ENCODE measurements around the gene TBC1D22B.
"Not testable (repeated sequence)": the region's sequence is repeated elsewhere in the genome, so short reads cannot be mapped to it uniquely, and the experiment has no call there.

The TBC1D22B gene

DNA sequence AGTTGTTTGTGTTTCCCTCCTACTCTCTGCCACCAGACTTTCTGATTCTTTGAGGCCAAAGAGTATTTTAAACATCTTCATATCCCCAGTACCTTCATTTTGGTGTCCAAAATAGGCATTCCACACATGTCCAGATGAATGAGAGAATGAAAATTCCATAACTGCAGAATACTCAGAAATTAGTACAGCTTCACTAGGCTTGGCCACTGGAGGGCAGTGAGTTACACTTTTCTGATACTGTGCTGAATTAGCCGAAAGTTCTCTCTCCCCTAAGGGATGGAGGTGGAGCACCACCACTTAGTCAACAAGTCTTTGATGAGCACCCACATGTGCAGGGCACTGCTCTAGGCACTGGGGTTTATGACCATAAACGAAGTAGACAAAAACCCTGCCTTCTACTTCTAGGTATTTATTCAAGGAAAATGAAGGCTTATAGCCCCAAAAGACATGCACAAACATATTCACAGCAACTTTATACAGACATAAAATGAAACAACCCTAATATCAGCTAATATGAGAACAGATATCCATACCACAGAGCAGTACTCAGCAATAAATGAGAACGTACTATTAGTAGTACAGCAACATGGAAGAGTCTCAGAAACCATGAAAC is 46.4 kb downstream of the TBC1D22B start:
- peak; percentile 54 for DNase-seq

DNA sequence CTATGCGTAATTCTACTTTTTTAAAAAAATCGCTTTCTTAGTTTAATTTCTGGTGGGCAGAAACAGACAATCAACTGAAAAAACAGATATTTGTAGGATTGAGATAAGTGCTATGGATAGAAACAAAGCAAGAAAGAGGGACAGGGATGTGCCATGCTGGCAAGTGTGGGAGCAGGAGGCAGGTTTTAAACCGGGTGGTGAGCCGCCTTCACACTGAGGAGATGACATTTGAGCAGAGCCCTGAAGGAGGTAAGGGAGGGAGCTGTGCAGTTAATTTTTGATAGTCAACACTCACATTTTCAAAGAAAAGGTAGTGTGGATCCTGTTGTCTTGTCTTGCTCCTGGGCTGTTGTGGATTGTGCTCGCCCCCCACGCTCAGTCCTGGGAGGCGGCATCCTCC is 47.2 kb downstream of the TBC1D22B start:
- DNase-seq, result no peak

DNA sequence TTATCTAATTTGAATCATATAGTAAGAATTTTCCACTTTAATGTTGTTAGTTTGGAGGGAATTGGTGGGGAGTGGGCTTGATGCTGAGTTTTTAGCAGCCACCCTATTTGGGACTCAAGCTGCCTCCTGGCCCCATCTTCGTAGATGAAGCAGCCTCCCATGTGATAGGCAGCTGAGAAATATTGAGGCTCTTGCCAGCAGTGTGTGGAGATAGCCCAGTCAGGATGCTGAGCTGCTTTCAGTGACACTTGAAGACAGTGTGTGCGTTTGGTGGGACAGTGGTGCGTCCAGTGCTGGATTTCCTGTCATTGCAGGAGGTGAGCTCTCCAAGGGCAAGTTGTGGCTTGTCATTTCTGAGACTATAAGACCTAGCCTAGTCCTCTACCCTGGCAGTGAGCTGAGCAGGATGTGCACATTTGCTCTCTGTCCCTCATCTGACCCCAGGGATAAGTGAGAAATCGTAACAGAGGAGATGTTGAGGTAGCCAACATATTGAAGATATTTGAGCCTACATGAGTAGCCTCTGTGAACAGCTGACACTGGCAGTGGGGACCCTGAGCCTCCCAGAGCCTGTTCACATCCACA is 48.4 kb downstream of the TBC1D22B start:
- DNase-seq, result no peak

DNA sequence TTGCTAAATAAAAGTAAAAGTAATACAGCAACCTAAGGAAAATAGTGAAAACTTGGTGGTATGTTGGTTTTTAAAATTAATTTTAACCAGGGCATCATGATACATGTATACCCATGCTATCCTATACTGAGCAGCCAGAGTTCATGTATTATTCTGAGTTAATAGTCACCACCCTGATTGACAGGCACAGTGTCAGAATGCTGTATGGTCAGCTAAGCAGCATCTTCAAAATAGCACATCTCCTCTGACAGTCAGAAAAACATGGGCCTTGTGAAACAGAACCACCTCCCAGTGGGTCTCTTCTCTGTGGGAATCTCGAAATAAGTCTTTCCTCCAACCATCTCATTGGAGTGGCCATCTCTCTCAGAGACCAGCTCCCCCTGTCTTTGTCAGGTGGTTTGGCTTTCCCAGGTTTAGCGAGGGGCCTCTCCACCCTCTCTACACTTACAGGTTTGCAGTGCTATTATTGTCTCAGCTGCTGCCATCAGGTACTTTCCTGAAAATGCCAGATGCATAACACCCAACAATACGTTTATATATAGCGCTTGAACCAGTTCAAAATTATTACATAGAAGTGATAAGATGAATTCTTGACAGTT is 49.2 kb downstream of the TBC1D22B start:
- no peak for DNase-seq

DNA sequence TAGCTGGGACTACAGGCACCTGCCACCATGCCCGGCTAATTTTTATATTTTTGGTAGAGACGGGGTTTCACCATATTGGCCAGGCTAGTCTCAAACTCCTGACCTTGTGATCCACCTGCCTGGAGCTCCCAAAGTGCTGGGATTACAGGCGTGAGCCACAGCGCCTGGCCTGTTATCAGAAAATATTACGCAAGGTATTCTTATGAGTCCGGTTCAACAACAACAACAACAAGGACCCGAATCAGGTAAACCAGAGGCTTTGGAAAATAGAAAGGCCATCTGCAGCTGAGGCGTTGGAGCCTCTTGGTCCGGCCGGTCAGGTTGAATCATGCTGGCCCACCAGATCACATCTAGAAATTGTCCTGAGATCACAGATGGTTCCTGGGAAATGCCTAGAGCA is 49.9 kb downstream of the TBC1D22B start:
- DNase-seq, result not testable (repeated sequence)

DNA sequence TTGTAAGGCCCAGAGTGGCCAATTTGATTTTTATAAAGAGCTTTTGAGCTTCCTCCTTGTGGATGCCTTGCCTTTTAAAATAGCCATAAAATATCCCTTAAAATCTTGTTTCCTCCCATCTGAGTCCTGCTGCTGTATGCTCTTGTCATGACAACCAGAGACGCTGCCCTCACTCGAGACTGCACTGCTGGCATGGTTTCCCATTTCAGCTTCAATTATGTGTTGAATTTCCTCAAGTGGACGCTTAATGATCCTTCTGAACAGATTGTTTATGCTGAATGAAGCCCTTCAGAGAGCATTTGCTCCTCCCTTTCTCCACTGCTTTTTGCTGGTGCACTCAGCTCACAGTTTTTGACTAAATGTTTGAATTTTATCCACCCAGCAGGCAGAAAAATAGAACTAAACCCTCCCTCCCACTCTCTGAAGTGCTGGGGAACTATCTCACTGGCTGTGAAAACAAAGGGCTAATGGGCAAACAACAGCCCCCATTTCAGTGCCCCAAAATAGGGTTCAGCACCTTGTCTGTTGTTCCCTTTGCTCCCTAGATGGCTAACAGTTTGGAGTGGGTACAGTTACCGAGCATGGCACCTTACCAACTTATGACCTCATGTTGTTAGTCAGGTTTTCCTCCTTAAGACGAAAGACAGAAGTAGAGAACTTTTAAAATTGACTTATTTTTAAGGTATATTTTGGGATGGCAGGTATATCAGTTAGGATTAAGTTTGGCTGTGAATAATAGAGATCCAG is 50.7 kb downstream of the TBC1D22B start:
- no peak for DNase-seq

DNA sequence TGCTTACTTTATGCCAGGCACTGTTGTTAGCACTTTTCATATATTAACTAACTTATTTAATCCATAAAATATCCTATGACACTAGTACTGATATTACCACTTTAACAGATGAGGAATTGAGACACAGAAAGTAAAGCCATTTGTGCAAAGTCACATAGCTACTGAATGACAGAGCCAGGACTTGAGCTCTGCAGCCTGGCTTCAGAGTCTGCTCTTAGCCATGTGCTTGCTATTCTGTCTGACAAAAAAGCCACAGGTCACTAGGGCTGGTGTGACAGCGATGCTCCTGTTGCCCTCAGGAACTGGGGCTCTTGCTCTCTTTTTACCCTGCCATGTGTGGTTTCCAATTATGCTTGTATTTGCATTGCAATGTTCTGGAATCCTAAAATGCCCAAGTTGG is 51.5 kb downstream of the TBC1D22B start:
- no peak for DNase-seq

DNA sequence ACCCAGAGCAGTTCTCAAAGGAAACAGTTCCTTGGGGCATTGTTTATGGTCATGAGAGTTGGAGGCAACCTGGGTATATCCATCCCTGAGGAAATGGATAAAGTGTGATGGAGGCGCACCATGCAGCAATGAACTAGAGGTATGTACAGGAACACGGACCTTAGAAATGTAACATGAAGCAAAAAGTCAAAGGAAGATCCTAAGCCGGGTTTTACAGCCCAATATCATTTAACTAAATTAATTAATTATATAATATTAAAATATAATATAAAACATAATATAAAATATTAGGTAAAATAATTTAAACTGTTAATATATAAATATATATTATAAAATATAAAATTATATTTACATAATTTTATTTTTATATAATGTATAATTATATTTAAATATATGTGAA is 52.1 kb downstream of the TBC1D22B start:
- no peak for DNase-seq

DNA sequence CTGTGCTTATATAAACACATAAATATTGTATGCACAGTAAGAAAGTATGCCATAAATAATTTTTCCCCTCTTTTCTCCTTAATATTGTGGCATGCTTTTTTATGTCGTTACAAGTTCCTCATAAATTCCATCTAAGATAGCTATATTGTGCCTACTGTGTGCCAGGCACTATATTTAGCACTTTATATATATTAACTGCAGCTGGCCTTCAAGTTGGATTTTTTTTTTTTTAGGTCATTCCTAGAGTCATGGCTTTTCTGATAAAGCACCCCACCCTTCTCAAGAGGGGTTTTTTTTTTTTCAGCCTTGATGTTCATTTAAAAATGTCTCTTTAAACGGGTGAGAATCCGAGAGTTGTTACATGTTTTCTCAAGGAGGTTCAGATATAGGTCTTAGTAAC is 53.4 kb downstream of the TBC1D22B start:
- DNase-seq, result no peak

DNA sequence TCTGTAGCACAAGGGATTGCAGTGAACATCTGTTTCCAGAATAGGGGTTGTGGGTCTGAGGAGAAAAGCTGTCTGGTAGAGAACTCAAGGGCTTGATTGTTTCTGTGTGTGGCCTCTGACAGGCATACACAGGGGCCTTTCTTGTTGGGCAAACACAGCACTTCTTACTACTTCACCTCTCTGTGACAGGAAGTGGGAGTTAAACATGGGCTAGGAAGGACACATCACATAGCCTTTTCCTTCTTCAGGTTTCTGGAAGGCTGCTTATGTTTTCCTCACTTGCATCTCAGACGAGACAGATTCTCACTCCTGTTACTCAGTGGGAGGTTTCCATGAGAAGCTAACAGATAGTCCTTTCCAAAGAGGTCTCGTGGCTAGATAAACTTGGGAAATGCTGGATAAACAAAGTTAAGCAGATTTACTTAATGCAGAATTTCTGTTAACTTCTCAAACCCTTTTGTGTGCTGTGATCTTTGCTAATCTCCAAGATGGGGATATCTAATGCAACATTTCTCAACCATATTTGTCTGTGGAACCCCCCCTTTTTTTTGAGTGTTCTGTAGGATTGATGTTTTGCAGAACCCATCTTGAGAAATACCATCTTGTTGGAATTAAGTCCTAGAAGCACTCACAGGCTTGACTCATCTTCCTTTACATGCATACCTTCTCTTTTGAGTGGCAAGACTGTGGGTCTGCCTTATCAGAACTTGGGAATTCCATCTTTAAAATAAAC is 54.3 kb downstream of the TBC1D22B start:
- peak; percentile 58 for DNase-seq

DNA sequence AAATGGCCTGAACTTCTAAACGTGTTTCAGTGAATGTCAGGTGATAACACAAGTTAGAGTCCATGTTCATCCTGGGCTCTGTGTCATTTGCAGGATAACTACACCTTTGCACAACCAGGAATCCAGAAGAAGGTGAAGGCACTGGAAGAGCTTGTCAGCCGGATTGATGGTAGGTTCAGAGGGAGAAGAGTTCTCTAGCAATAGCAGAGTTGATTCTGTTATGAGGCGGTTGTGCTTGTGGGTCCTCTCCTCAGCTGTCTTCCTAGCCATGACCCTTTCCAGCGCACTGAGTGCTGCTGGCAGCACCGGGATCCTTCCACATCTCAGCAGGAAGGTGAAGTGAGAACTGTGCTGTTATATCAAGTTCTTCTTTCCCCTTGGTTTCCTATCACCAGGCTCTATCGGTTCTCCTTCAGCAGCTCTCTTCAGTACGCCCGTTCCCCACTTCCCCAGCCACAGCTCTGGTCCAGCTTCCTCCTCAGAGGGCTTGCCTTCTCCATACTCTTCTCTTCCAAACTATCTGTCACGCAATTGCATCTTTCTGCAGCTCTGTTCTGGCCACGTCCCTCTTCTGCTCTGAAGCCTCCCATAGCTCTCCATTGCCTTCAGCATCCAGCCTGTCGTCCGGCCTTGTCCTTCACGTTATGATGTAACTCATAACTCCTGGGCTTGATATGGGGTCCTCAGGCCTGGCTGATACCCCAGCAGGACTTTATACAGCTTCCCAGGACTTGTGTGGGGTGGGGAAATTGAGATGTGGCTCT is 56.3 kb downstream of the TBC1D22B start:
- no peak for DNase-seq

DNA sequence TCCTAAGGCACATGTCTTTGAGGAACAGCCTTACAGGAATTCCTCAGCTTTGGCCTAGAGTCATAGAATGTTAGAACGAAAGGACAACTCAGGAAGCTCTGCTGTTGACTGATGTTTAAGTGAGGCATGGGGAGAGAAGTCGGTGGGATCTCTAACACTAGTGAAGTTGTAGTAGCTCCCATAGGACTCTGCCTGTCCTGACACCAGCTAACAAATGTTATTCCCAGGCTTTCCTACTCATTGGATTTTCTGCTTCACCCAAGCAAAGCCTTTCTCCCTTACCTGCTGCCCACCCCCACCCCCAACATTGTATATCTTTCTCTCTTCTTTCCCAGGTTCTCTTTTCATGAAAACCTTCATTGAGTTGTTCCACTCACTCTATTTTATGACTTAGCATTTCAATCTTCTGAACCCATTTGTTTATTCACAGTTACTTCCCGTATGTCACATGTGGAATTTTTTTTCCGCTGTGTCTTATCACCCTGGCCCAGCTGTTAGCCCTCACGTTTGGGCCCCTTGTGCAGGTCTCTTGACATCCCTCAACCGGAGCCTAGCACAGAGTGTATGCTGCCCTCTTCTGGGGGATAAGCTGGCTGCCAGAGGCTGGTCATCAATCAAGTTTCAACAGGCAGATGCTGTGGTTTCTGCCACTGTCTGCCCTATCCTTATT is 57.0 kb downstream of the TBC1D22B start:
- DNase-seq, result peak; percentile 43

DNA sequence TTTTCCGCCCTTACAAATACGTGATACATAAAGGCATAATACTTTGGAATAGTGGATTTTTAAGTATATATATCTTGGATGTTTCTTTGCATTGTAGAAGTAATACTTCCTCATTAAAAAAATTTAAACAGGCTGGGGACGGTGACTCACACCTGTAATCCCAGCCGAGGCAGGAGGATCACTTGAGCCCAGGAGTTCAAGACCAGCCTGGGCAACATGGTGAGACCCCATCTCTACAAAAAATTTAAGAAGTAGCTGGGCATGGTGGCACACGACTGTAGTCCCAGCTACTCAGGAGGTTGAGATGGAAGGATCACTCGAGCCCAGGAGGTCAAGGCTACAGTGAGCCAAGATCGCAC is 57.6 kb downstream of the TBC1D22B start:
- DNase-seq, result no peak

DNA sequence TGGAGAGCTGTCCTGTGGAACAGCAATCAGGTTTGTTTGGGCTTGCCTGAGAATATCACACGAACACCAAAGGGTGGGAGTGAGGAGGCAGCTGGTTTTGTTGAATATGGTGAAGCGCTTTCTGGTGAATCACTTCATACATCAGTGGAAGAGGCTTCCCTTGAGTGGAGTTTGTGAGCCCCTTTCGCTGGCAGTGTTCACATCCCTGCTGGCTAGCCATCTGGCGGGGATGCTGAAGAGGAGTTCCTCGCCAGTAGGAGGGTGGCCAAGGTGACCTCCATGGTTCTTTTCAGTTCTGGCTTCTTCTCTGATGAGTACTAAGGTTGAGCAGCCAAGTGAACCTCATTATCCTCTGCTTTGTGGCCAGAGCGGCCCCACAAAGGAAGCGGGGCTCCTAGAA is 58.5 kb downstream of the TBC1D22B start:
- DNase-seq, result no peak

DNA sequence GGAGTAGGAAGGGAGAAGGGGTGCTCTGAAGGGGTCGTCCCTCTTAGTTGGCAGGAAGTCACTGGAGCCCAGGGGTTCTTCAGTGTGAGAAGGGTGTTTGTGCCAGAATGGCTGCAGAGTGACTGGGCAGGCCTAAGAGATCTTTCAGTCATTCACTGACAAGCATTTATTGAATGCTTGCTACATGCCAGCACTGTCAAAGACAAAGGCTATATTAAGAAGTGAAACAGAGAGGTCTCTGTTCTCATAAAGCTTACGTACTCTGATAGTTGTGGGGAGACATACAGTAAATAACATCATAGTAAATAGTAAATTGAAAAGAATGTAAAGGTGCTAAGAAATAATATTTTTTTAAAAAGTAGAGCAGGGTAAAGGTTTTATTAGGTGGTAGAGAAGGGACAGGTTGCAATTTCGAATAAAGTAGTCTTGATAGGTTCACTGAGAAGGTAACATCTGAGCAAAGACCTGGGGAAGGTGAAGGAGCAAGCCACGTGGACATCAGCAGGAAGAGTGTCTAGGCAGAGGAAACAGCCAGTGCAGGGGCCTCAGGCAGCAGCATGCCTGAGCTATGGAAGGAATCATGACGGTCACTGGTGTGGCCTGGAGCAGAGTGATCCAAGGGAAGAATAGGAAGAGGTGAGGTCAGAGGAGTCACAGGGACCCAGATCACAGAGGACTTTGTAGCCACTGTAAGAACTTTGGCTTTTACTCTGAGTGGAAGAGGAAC is 59.9 kb downstream of the TBC1D22B start:
- no peak for DNase-seq

DNA sequence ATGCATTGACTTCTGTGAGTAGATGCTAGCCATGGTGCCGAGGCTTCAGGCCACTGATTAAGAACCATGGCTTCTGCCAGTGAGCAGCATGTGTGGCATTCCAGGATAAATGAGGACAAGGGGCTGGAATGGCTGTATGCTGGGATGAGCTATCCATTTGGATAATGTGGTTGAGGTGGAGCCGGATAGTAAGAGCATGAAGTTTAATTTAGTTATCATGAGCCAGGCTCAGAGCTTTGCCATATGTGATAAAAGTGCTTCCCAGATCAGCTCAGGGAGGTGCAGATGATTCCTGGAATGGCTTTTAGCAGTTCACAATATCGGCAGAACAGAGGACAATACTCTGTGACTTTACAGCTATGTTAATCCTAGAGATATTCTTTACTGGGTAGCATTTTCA is 61.6 kb downstream of the TBC1D22B start:
- DNase-seq, result no peak

DNA sequence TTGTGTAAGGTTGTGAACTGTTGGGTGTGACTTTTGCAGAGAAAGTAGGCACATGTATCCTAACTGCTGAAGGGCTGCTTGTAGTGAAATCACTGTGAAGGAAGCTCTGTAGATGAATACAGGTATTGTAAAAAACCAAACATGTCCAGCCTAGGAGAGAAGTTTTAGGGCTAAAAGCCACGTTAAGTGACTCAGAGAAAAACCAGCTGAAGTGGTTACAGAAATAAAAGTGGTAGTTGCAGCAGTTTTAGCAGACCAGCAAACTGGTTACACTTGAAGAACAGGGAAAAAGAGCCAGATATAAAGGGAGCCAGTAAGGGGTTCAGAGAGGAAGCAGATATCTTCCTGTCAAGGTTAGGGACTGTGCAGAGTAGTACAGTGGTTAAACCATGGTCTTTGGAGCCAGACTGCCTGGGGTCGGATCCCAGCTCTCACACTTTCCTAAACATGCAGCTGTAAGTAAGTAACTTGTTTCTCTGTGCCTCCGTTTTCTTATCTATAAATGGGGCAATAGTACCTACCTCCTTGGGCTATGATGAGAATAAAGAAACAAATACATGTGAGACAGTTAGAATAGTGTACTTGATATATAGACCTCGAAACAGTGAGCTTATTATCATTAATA is 62.4 kb downstream of the TBC1D22B start:
- no peak for DNase-seq

DNA sequence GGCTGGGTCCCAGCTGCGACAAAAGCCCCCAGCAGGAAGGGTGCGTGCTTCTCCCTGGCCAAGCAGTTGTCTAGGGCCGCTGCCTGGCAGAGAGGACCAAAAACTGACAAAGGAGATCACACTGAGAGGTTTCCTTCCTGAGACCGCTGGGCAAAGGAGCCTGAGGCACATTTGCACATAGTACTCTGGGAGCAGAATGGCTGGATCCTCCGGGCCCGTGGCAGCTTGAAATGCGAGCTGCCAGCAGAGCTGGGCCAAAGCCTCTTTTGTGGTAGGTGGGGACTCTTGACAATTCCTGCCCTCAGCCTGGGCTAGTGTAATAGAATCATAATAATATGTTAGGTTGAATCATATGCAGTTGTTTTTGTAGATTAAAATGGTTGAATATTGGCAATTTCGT is 63.1 kb downstream of the TBC1D22B start:
- no peak for DNase-seq

DNA sequence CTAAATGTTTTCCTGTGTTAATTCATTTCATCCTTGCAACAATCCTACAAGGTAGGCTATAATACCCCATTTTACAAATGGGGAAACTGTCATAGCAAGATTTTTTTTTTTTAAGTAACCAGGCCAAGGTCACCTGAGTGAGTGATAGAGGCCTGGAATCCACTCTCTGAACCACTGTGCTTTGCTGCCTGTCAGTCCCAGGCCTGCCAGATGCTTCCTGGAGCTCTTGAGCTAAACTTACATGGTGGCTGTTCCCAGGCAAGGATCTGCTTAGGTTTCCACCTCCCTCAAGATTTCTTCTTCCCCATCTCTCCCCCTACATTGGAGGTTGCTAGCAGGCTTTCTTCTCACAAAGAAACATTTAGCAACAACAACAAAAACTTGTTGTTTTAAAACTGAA is 63.5 kb downstream of the TBC1D22B start:
- no peak for DNase-seq
